ENCODE results near the gene CHAT. TPM values are rescaled to one million over a fixed set of nuclear protein-coding genes. Genes with fewer than 3 reads are reported as not detected.

Gene CHAT
- total RNA-seq, 1 donor from 2014 or later = not detected

DNA sequence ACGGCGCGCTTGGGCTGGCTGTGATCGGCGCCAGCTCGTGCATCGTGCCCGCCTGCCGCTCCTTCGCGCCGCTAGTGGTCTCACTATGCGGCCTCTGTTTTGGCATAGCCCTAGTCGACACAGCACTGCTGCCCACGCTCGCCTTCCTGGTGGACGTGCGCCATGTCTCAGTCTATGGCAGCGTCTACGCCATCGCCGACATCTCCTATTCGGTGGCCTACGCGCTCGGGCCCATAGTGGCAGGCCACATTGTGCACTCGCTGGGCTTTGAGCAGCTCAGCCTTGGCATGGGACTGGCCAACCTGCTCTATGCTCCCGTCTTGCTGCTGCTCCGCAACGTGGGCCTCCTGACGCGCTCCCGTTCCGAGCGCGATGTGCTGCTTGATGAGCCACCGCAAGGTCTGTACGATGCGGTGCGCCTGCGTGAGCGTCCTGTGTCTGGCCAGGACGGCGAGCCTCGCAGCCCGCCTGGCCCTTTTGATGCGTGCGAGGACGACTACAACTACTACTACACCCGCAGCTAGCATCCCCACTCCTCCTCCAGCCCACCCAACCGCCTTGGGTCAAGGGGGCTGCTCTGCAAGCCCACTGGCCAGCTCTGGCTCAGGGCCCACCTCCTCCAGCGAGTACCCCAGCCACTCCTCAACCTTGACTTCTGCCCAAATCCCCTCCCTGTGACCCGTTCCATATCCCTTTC is 1.9 kb upstream of the CHAT start:
- no peak for DNase-seq (ENCODE audit: low read depth in 2 of 2)

- no peak for DNase-seq (ENCODE audit: low read depth in 2 of 2)
These were observed 1.2 kb upstream of the CHAT start for GRCh38 chr10:49612513-49613164.

DNA sequence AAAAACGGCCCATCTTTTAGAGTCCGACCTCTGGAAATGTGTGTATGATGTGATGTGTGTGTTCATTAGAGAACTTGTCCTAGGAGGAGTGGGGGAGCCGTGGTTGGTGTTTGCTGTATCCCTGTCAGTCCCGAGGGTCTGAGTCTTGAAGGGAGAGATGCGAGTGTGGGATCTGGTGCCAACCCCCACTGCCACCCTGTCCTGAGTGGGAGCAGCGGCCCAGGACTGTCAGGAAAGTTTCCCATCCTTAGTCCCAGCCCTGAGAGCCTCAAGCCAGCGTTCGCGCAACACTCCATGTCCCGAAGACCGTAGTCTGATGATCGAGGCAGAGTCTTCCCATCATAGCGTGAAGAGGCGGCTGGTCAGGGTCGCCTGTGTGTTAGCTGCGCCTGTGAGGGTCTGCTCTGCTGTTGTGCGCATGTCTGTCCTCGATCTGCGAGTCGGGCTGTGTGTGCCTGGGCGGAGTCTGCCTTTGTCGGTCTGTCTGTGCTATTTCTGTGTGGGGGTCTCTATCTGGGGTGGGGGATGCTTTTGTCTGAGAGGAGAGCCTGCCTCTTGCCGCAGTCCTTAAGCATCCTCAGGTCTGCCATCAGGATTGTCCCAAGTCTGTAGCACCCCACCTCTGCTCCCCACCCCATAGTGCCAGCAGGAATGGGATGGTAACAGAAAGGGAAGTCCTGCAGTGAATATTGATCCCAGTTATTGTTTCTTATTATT is 514 bp upstream of the CHAT start:
- no peak for DNase-seq (ENCODE audit: low read depth in 2 of 2)

GRCh38 chr10:49614242-49615198 is 683 bp downstream of the CHAT start:
- no peak for DNase-seq (ENCODE audit: low read depth in 2 of 2)

GRCh38 chr10:49615213-49615612 is 1.4 kb downstream of the CHAT start:
- DNase-seq (ENCODE audit: low read depth in 2 of 2) = no peak

DNA sequence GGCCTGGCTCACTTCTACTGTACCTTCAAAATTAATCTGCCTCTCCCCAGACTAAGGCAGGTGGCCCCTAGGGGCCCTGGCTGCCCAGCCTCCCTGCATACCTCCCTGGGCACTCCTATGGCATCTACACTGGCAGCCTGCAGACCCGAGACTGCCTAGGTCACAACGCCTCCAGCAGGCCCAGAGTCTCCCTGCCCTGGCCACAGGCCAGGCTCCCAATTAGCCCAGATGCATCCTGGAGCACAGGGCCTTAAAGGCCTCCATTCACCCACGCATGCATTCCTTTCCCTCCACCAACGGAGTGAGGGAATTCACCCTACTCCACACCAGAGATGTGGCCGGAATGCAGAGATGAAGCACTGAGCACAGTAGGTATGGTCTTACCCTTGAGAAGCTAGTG is 1.9 kb downstream of the CHAT start:
- no peak for DNase-seq (ENCODE audit: low read depth in 2 of 2)

GRCh38 chr10:49616421-49617101 is 2.7 kb downstream of the CHAT start:
- no peak for DNase-seq (ENCODE audit: low read depth in 2 of 2)

DNA sequence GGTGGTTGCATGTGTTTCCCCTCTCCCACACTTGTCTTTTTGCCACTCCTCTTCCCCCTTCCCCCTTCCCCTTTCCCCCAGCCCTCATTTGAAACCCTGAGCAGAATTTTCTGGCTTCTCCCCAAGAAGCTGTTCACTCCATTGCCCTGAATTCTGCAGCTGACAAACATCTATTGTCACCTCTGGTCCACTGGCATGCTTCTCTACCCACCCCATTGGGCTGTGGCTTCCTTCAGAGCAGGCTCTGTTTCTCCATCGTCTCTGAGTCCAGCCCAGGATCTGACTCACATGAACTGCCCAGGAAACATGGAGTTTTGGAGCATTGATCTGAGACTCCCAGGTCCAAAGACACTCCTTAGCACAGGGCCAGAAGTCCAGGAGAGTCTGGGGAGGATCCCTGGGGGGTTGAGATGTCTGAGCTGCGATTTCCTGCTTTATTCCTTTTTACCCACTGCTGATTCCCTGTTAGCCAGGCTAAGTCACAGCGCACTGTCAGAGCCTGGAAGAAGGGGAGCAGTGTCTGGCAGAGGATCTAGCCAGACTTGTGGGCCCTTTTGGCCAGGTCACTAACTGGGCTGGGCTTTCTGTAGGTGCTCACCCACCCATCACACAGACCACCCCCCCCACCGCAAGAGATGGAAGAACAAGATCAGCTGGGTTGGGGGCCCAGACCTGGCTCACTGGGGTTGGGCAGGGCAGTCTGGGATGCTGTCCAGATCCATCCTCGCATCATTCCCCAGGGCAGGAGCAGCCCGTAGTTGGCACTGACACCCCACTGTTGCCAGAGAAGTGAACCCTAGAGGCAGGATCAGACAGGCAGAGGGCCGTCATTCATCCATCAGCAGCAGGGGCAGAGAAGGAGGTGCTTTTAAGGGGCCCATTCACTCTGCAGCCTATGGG is 3.5 kb downstream of the CHAT start:
- no peak for DNase-seq (ENCODE audit: low read depth in 2 of 2)

DNA sequence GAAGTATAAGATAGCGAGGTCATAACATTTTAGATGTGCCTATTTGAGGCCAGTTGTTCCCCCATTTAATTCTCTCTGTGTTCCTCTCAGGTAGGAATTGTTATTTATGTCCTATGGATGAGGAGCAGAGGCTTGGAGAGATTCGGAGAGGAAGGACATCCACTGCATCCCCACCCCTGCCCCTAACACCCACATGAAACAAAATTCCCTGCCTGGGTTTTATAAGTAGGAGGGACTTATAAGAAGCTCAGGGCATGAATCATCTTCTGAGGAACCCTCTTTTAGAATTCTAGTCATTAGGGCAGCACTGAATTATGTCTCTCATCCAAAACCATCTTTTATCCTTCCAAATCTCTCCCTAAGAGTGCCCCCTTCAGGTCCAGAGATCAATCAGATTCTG is 5.0 kb downstream of the CHAT start:
- no peak for DNase-seq (ENCODE audit: low read depth in 2 of 2)

GRCh38 chr10:49619613-49620012 is 5.8 kb downstream of the CHAT start:
- no peak for DNase-seq (ENCODE audit: low read depth in 2 of 2)

GRCh38 chr10:49620286-49620810 is 6.5 kb downstream of the CHAT start:
- no peak for DNase-seq (ENCODE audit: low read depth in 2 of 2)

DNA sequence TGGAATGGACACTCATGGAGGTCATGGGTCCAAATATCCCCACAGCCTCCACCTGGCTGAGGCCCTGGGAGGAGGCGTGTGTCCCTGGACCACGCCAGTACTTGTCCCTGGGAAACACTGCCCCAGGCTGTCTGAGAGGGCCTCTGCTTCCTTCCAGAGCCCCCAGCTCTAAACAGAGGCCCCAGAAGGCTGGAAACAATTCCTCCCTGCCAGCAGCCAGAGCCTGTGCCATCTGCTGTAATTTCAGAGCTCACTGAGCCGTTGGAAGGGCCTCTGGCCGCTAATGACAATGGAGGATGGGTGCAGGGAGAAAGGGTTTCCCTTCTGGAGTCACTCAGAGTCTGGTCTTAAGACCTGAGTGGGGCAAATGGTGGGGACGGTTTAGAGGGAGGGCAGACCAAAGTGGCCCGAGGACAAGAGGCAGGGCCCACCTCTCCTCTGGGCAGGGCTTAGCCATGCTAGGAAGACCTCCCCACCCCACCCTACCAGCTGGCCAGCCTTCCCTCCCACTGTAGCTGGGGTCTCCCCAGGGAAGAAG is 7.1 kb downstream of the CHAT start:
- no peak for DNase-seq (ENCODE audit: low read depth in 2 of 2)

DNA sequence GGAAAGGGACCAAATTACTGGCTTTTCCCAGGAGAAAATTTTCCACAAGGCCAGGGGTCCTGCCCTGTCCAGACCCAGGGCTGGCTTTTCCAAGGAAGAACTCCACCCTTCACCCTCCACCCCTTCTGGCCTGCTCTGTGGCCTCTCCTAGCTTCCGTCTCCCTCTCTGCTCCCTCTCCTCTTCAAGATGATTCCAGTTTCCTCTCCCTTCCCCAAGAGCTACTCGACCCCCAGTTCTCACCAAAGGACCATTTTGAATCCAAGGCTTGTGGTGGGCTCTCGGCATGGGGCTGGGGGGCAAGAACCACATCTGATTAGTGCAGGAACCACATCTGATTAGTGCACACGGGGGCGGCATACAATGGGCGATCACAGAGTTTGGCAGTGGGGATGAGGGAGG is 7.7 kb downstream of the CHAT start:
- no peak for DNase-seq (ENCODE audit: low read depth in 2 of 2)

GRCh38 chr10:49622426-49623425 is 8.9 kb downstream of the CHAT start:
- no peak for DNase-seq (ENCODE audit: low read depth in 2 of 2)

DNA sequence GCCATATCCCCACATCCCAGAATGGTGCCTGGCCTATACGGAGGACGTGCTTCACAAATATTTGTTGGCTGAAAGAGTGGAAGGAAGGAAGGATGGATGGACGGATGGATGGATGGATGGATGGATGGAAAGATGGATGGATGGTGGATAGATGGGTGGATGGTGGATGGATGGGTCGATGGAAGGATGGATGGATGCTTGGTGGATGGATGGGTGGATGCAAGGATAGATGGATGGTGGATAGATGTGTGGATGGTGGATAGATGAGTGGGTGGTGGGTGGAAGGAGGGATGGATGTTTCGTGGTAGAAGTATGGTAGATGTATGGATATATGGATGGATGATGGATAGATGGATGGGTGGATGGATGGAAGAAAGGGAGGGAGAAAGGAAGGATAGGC is 10.8 kb downstream of the CHAT start:
- DNase-seq (ENCODE audit: low read depth in 2 of 2) = no peak

DNA sequence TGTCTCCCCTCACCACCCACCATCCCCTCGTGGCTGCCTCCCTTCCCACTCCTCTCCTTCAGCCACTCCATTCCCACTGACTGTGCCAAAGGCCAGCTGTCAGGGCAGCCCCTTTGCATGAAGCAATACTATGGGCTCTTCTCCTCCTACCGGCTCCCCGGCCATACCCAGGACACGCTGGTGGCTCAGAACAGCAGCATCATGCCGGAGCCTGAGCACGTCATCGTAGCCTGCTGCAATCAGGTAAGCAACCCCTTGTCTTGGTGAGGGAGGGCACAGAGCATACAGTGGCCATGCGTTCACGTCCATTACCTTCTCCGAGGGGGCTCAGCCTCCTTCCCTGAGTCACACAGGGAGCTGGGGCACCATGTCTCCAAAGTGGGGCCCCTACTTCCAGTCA is 11.6 kb downstream of the CHAT start:
- DNase-seq (ENCODE audit: low read depth in 2 of 2) = no peak

- DNase-seq (ENCODE audit: low read depth in 2 of 2) = no peak
These were observed 13.2 kb downstream of the CHAT start for GRCh38 chr10:49627038-49627437.

- no peak for DNase-seq (ENCODE audit: low read depth in 2 of 2)
These were observed 13.9 kb downstream of the CHAT start for GRCh38 chr10:49627644-49628247.
